GM06990 (cell line): ENCODE results near the gene FAM131B.

Experiments
- DNase-seq: peaks from one replicate; pipeline ENCODE4 v3.0.0-alpha.2; 2011; ENCODE audit not compliant: insufficient read length; ENCODE audit errors: extremely low read depth
- H3K27me3 ChIP-seq: replicated peaks from 2 replicates; pipeline ENCODE4 v1.6.0; 2011; ENCODE audit warnings: low read length; ENCODE audit not compliant: control insufficient read depth, insufficient read depth
- H3K36me3 ChIP-seq: 2 replicates; pipeline ENCODE4 v1.5.1; 2011; ENCODE audit warnings: low read length; ENCODE audit not compliant: control insufficient read depth, insufficient read depth
- H3K4me3 ChIP-seq: replicated peaks from 2 replicates; pipeline ENCODE4 v1.5.1; 2011; ENCODE audit warnings: low read depth, mild to moderate bottlenecking, control low read depth, low read length
- CTCF ChIP-seq: IDR thresholded peaks from 2 replicates; pipeline ENCODE4 v1.5.1; 2011; ENCODE audit warnings: low read length, control low read depth, mild to moderate bottlenecking, inconsistent platforms; ENCODE audit not compliant: insufficient read depth, poor library complexity, severe bottlenecking

The FAM131B gene

GRCh38 chr7:143356414-143357050, 6.0 kb downstream of the FAM131B start:
- Histone ChIP-seq H3K4me3 (no peak overlapping the region), H3K36me3 (no peaks in the 10 kb centered on the region), H3K27me3 (peaks cover 3% of the 10 kb centered on the region; the same call in 1 of the 2 replicates)
- TF ChIP-seq CTCF = no peak
- DNase-seq = no peak

GRCh38 chr7:143355450-143356385, 6.8 kb downstream of the FAM131B start:
- H3K36me3 ChIP-seq = no peaks in the 10 kb centered on the region
- TF ChIP-seq CTCF = no peak
- DNase-seq = no peak
- no peak overlapping the region for H3K4me3 ChIP-seq
- H3K27me3 ChIP-seq = peaks cover 3% of the 10 kb centered on the region; the same call in 1 of the 2 replicates

GRCh38 chr7:143354965-143355364, 7.5 kb downstream of the FAM131B start:
- DNase-seq = no peak

GRCh38 chr7:143354376-143354775, 8.1 kb downstream of the FAM131B start:
- no peak overlapping the region for H3K4me3 ChIP-seq
- H3K27me3 ChIP-seq = peaks cover 3% of the 10 kb centered on the region
- no peak for DNase-seq
- TF ChIP-seq CTCF = no peak
- H3K36me3 ChIP-seq = no peaks in the 10 kb centered on the region

More at GRCh38 chr7:143354965-143355364, 7.5 kb downstream of the FAM131B start:
- TF ChIP-seq CTCF = no peak
- H3K36me3 ChIP-seq = no peaks in the 10 kb centered on the region
- no peak overlapping the region for H3K4me3 ChIP-seq
- peaks cover 3% of the 10 kb centered on the region; the same call in 1 of the 2 replicates for H3K27me3 ChIP-seq

- no peak for TF ChIP-seq CTCF
- H3K4me3 ChIP-seq = no peak overlapping the region
- no peak for DNase-seq
- H3K36me3 ChIP-seq = no peaks in the 10 kb centered on the region
- H3K27me3 ChIP-seq = peaks cover 3% of the 10 kb centered on the region
Observed at GRCh38 chr7:143352531-143353002, 9.9 kb downstream of the FAM131B start.
